ENCODE results near the gene GPR65. TPM values are rescaled to one million over a fixed set of nuclear protein-coding genes. Genes with fewer than 3 reads are reported as not detected.

GPR65 gene
- polyA plus RNA-seq, 1 of the 3 experiments (the other 2 are of a cell fraction): under 0.01 TPM

DNA sequence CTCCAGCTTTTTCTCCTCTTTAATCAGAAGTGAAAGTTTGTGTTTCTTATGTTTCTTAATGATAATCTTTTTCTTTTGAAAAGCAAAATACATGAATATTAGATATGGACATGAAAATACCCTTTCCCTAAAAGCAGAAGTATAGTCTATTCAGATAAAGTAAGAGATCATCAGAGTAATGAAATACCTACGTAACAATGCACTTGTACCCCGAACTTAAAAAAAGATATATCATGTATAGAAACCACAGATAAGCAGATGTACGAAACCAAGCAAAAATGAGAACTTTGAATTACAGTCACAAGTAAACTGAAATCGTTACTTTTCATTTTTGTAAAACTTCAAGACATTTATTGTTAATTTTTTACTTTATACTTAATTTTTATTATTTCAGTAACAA, 1.5 kb upstream of the GPR65 start:
- no peaks in the 10 kb centered on the region for H3K9me2 ChIP-seq
- DNase-seq: no peak
- no peaks in the 10 kb centered on the region for H3K79me2 ChIP-seq (ENCODE audit: insufficient read depth)
- CTCF ChIA-PET: interaction anchor here (5.1 kb wide), 1 partner anchor 12 kb away, joined by 34 read pairs; no protein-coding TSS in a partner anchor
- no peak overlapping the region for H3K27ac ChIP-seq (ENCODE audit: low read depth in 2 of 2, low read length in 1 of 2)
- H3K9me3 ChIP-seq: no peaks in the 10 kb centered on the region
- H3K4me2 ChIP-seq: no peak overlapping the region
- H3F3A ChIP-seq (replicated peaks; ENCODE audit: insufficient read depth): no peaks in the 10 kb centered on the region
- 61% methylated on average over 4 of the region's 4 CpGs for WGBS (ENCODE audit: low lambda C conversion rate)
- no peaks in the 10 kb centered on the region for H3K27me3 ChIP-seq (ENCODE audit: insufficient read depth)
- no peak overlapping the region for H3K9ac ChIP-seq
- no peak overlapping the region for H2AFZ ChIP-seq (ENCODE audit: low read depth)
- no peak overlapping the region for H3K4me3 ChIP-seq (ENCODE audit: low read depth in 2 of 2, low read length in 1 of 2)
- TF ChIP-seq, protein P1, sequence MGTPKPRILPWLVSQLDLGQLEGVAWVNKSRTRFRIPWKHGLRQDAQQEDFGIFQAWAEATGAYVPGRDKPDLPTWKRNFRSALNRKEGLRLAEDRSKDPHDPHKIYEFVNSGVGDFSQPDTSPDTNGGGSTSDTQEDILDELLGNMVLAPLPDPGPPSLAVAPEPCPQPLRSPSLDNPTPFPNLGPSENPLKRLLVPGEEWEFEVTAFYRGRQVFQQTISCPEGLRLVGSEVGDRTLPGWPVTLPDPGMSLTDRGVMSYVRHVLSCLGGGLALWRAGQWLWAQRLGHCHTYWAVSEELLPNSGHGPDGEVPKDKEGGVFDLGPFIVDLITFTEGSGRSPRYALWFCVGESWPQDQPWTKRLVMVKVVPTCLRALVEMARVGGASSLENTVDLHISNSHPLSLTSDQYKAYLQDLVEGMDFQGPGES (IDR thresholded peaks at IDR 0.05; ENCODE audit: low read depth, low read length): no peak
- TF ChIP-seq, protein P2, sequence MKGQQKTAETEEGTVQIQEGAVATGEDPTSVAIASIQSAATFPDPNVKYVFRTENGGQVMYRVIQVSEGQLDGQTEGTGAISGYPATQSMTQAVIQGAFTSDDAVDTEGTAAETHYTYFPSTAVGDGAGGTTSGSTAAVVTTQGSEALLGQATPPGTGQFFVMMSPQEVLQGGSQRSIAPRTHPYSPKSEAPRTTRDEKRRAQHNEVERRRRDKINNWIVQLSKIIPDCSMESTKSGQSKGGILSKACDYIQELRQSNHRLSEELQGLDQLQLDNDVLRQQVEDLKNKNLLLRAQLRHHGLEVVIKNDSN (IDR thresholded peaks at IDR 0.05; ENCODE audit: borderline replicate concordance, low read depth): no peak
- TF ChIP-seq GATA2 (CRISPR knock-in tag; IDR thresholded peaks at IDR 0.05): no peak
- TF ChIP-seq RFX5 (IDR thresholded peaks at IDR 0.05; ENCODE audit: low read length): no peak
- TF ChIP-seq JUND (IDR thresholded peaks at IDR 0.05): no peak
- no peak for TF ChIP-seq EZH2phosphoT487 (IDR thresholded peaks at IDR 0.05; ENCODE audit: borderline replicate concordance, low read depth)
- TF ChIP-seq RAD21 (IDR thresholded peaks at IDR 0.05; ENCODE audit: low read length): no peak
- no peak for TF ChIP-seq SMC3 (IDR thresholded peaks at IDR 0.05; ENCODE audit: low read depth, low read length)
- no peak for TF ChIP-seq SIN3A (IDR thresholded peaks at IDR 0.05; ENCODE audit: borderline replicate concordance, low read depth, low read length)
- TF ChIP-seq MXI1 (IDR thresholded peaks at IDR 0.05; ENCODE audit: low read depth, low read length): no peak
- POLR2A ChIA-PET: no interaction called here
- no peaks in the 10 kb centered on the region for H3K36me3 ChIP-seq (replicated peaks in 1 of 2; ENCODE audit: control insufficient read depth in 1 of 2, insufficient read depth in 2 of 2, low read length in 1 of 2)
- no peaks in the 10 kb centered on the region for H3K4me1 ChIP-seq (ENCODE audit: control insufficient read depth in 1 of 2, insufficient read depth in 2 of 2, low read depth in 1 of 2, low read length in 1 of 2)
- no peaks in the 10 kb centered on the region for H4K20me1 ChIP-seq (ENCODE audit: insufficient read depth)

DNA sequence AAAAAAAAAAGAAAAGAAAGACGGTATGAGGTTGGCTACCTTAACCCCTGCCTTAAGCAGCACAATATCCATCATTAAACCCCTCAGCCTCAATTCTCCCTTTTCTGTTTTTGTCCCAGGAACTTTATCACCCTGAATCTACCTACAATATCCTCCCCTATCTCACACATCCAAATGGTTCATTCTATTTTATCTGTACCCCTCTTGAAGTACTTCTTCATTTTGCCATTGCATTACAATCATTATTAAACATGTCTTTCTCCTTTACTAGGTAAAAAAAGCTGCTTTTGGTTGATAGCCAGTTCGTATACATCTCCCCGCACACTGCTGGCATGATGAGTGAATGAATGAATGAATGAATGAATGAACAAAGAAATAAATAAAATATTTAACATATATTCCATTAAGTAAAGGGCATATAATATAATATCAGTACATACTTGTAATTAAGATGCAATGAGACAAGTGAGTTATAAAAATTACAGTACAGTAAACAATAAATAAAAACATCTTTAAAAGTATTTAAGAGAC, 364 bp upstream of the GPR65 start:
- Histone ChIP-seq H3K4me3 (ENCODE audit: low read depth in 2 of 2, low read length in 1 of 2) (no peak overlapping the region), H3F3A (replicated peaks; ENCODE audit: insufficient read depth) (no peaks in the 10 kb centered on the region), H3K27me3 (ENCODE audit: insufficient read depth) (no peaks in the 10 kb centered on the region), H3K9me3 (no peaks in the 10 kb centered on the region), H3K79me2 (ENCODE audit: insufficient read depth) (no peaks in the 10 kb centered on the region), H4K20me1 (ENCODE audit: insufficient read depth) (no peaks in the 10 kb centered on the region), H3K4me1 (ENCODE audit: control insufficient read depth in 1 of 2, insufficient read depth in 2 of 2, low read depth in 1 of 2, low read length in 1 of 2) (no peaks in the 10 kb centered on the region), H3K9me2 (no peaks in the 10 kb centered on the region), H2AFZ (ENCODE audit: low read depth) (no peak overlapping the region), H3K36me3 (replicated peaks in 1 of 2; ENCODE audit: control insufficient read depth in 1 of 2, insufficient read depth in 2 of 2, low read length in 1 of 2) (no peaks in the 10 kb centered on the region), H3K27ac (ENCODE audit: low read depth in 2 of 2, low read length in 1 of 2) (no peak overlapping the region), H3K4me2 (no peak overlapping the region), H3K9ac (no peak overlapping the region)
- 71% methylated on average over 3 of the region's 3 CpGs for WGBS (ENCODE audit: low lambda C conversion rate)
- ChIA-PET POLR2A (no interaction called here), CTCF (interaction anchor here (0.7 to 5.1 kb wide), 2 partner anchors 11 to 250 kb away, joined by 4 to 34 read pairs; no protein-coding TSS in a partner anchor)
- DNase-seq: no peak
- TF ChIP-seq TAF1 (IDR thresholded peaks at IDR 0.05; ENCODE audit: borderline replicate concordance, low read depth, low read length) (no peak), TCF12 (IDR thresholded peaks at IDR 0.05) (no peak), SMC3 (IDR thresholded peaks at IDR 0.05; ENCODE audit: low read depth, low read length) (no peak), CHD2 (IDR thresholded peaks at IDR 0.05; ENCODE audit: low read length, partially characterized antibody) (no peak), FOXM1 (IDR thresholded peaks at IDR 0.05; ENCODE audit: low read depth) (no peak), EP300 (IDR thresholded peaks at IDR 0.05; ENCODE audit: borderline replicate concordance in 1 of 2, low read depth in 1 of 2, low read length in 1 of 2) (no peak), GABPA (IDR thresholded peaks at IDR 0.05; ENCODE audit: low read depth) (no peak), MXI1 (IDR thresholded peaks at IDR 0.05; ENCODE audit: low read depth, low read length) (no peak), JUND (IDR thresholded peaks at IDR 0.05) (no peak), GATA2 (CRISPR knock-in tag; IDR thresholded peaks at IDR 0.05) (no peak), ELF1 (IDR thresholded peaks at IDR 0.05) (no peak), NRF1 (IDR thresholded peaks at IDR 0.05; ENCODE audit: low read depth, low read length) (no peak)
- TF ChIP-seq, protein P2 (IDR thresholded peaks at IDR 0.05; ENCODE audit: borderline replicate concordance, low read depth): no peak
- TF ChIP-seq, protein P3, sequence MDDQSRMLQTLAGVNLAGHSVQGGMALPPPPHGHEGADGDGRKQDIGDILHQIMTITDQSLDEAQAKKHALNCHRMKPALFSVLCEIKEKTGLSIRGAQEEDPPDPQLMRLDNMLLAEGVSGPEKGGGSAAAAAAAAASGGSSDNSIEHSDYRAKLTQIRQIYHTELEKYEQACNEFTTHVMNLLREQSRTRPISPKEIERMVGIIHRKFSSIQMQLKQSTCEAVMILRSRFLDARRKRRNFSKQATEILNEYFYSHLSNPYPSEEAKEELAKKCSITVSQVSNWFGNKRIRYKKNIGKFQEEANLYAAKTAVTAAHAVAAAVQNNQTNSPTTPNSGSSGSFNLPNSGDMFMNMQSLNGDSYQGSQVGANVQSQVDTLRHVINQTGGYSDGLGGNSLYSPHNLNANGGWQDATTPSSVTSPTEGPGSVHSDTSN (IDR thresholded peaks at IDR 0.05): no peak
- TF ChIP-seq, protein P4, sequence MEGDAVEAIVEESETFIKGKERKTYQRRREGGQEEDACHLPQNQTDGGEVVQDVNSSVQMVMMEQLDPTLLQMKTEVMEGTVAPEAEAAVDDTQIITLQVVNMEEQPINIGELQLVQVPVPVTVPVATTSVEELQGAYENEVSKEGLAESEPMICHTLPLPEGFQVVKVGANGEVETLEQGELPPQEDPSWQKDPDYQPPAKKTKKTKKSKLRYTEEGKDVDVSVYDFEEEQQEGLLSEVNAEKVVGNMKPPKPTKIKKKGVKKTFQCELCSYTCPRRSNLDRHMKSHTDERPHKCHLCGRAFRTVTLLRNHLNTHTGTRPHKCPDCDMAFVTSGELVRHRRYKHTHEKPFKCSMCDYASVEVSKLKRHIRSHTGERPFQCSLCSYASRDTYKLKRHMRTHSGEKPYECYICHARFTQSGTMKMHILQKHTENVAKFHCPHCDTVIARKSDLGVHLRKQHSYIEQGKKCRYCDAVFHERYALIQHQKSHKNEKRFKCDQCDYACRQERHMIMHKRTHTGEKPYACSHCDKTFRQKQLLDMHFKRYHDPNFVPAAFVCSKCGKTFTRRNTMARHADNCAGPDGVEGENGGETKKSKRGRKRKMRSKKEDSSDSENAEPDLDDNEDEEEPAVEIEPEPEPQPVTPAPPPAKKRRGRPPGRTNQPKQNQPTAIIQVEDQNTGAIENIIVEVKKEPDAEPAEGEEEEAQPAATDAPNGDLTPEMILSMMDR (IDR thresholded peaks at IDR 0.05): no peak
- TF ChIP-seq, protein P5, sequence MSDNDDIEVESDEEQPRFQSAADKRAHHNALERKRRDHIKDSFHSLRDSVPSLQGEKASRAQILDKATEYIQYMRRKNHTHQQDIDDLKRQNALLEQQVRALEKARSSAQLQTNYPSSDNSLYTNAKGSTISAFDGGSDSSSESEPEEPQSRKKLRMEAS (IDR thresholded peaks at IDR 0.05; ENCODE audit: low read depth): no peak
- TF ChIP-seq, protein P1 (IDR thresholded peaks at IDR 0.05; ENCODE audit: low read depth, low read length): no peak
